GM12864 (cell line): ENCODE results near the gene LRP4.

Source experiments
- DNase-seq: peaks from one replicate; pipeline ENCODE4 v3.0.0-alpha.2; 2011; ENCODE audit warnings: low read depth
- H3K4me3 ChIP-seq: 2 replicates; pipeline ENCODE4 v1.5.1; 2011; ENCODE audit warnings: mild to moderate bottlenecking, low read depth, low read length, control low read depth
- CTCF ChIP-seq: IDR thresholded peaks from 2 replicates; pipeline ENCODE4 v1.5.1; 2011; ENCODE audit warnings: low read depth, mild to moderate bottlenecking, moderate library complexity, low read length, control low read depth, inconsistent platforms; ENCODE audit errors: missing control alignments

The LRP4 gene

GRCh38 chr11:46901156-46901555, 17.2 kb downstream of the LRP4 start:
- no peak overlapping the region for H3K4me3 ChIP-seq
- DNase-seq, result no peak
- TF ChIP-seq CTCF, result no peak

GRCh38 chr11:46900091-46900746, 18.1 kb downstream of the LRP4 start:
- no peak overlapping the region for H3K4me3 ChIP-seq
- no peak for TF ChIP-seq CTCF
- no peak for DNase-seq

- TF ChIP-seq CTCF, result no peak
- H3K4me3 ChIP-seq, result no peak overlapping the region
- DNase-seq, result no peak
These were observed 18.8 kb downstream of the LRP4 start for GRCh38 chr11:46899501-46900025.

GRCh38 chr11:46898396-46899095, 19.8 kb downstream of the LRP4 start:
- no peak for DNase-seq
- no peak overlapping the region for H3K4me3 ChIP-seq
- no peak for TF ChIP-seq CTCF

- TF ChIP-seq CTCF, result peak; percentile 35
- no peak overlapping the region for H3K4me3 ChIP-seq
- DNase-seq, result peak; percentile 16
These were observed 21.5 kb downstream of the LRP4 start for GRCh38 chr11:46896719-46897406.

- H3K4me3 ChIP-seq, result no peak overlapping the region
- no peak for DNase-seq
- TF ChIP-seq CTCF, result no peak
These were observed 22.5 kb downstream of the LRP4 start for GRCh38 chr11:46895821-46896220.
